GM12874 (cell line): ENCODE data around the gene GABRA5.

ENCODE experiments used
- TF ChIP-seq, protein P1 (sequence below): IDR thresholded peaks from 2 replicates; pipeline ENCODE4 v1.5.1; 2011; ENCODE audit warnings: low read depth, mild to moderate bottlenecking, control low read depth, low read length, moderate library complexity; ENCODE audit not compliant: insufficient read depth

The GABRA5 gene

DNA sequence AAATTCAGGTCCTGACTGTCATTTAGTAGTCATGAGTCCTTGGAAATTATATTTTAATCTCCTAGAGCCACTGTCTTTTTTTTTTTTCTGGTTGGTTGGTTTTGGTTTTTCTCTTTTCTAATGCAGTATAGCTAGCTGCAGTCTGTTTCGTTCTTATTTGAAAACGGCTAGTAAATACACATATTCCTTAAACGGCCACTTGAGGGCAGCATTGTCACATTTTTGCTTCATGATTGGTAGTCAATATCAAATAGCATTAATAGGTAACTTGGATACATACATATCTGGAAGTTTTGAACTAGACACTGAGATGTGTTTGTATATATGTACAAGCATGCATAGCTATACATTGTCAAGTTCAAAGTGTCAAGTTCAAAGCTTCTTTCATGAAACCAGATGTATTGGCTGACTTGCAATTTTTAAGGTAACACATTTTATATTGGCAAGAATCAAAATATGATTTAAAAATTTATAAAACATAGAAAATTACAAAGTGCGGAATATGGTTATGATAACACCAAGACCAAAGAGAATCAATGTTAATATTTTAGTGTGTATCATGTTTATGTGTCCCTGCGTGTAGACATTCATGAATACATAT, 22.5 kb downstream of the GABRA5 start:
- TF ChIP-seq, protein P1, sequence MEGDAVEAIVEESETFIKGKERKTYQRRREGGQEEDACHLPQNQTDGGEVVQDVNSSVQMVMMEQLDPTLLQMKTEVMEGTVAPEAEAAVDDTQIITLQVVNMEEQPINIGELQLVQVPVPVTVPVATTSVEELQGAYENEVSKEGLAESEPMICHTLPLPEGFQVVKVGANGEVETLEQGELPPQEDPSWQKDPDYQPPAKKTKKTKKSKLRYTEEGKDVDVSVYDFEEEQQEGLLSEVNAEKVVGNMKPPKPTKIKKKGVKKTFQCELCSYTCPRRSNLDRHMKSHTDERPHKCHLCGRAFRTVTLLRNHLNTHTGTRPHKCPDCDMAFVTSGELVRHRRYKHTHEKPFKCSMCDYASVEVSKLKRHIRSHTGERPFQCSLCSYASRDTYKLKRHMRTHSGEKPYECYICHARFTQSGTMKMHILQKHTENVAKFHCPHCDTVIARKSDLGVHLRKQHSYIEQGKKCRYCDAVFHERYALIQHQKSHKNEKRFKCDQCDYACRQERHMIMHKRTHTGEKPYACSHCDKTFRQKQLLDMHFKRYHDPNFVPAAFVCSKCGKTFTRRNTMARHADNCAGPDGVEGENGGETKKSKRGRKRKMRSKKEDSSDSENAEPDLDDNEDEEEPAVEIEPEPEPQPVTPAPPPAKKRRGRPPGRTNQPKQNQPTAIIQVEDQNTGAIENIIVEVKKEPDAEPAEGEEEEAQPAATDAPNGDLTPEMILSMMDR, result no peak

GRCh38 chr15:26890451-26890850, 23.6 kb downstream of the GABRA5 start:
- TF ChIP-seq, protein P1, result no peak

GRCh38 chr15:26890988-26891387, 24.1 kb downstream of the GABRA5 start:
- TF ChIP-seq, protein P1, result no peak

DNA sequence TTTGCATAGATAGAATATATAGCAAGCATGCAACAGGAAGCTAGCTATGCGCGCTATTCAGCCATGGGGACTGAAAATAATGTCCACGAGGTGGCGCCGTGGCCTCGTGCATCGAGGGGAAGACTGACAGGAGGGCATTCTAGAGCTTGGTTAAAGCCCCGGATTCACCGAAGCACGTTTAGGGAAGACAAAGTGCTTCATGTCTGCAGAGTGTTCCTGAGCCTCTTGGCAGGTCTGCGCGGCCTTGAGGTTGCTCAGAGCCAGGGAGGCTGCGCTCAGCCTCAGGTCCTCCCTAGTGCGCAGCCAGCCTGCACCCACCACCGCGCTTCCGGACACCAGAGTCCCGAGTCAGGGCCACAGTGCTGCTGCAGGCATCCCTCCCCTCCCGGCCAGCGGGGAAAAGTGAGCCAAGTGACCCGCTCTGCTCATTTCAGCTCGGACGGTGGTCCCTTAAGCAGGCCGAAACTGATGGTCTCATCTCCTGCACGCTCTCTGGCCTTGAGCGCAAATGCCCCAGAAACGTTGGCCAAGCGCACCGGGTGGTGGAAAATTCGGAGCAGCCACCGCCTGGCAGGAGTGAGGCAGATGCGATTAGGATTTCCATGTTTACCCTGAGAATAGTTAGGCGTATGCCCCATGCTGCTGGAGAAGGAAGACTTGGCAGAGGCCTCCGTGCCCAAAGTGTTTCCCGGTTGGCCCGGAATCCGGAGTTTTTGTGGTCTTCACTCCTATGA, 24.8 kb downstream of the GABRA5 start:
- TF ChIP-seq, protein P1, result peak; percentile 56

GRCh38 chr15:26892182-26892518, 25.3 kb downstream of the GABRA5 start:
- TF ChIP-seq, protein P1, result no peak

GRCh38 chr15:26892678-26893077, 25.8 kb downstream of the GABRA5 start:
- TF ChIP-seq, protein P1, result no peak

DNA sequence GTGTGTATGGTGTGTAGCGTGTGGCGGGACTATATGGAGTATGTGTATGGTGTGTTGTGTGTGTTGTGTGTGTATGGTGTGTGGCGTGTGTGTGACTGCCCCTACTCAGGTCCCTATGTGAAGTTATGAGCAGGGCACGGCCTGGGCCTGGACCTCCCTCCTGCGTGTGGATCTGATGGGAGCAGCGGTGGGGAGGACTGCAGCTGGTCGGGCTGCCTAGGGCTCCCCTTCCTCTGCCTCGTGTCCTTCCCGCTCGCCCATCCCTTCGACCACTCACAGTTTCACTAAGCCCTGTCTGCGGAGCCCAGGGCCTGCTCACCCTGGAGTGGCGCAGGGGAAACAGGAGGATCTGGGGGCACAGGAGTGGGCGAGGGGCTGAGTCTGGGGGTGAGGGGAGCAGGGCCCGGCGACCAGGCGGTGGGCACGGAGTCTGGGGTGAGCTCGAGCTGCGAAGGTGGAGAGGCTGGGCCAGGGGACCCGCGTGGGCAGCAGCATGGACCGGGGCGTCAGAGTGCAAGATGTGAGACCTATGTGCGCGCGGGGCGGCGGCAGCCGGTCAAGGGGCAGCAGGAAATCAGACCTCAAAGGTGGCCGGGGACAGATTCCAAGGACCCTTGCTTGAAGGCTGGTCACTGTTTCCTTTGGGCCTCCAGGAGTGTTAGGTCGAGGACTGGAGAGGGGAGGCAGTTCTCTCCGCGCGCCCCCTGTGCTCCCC, 26.6 kb downstream of the GABRA5 start:
- TF ChIP-seq, protein P1, result no peak
